Measurements from ENCODE around the gene CHCHD4.
A peak's percentile ranks its signal among the peaks of the same experiment; 100 is the strongest.
"Not testable (repeated sequence)": the region's sequence is repeated elsewhere in the genome, so short reads cannot be mapped to it uniquely, and the experiment has no call there.

Gene CHCHD4

DNA sequence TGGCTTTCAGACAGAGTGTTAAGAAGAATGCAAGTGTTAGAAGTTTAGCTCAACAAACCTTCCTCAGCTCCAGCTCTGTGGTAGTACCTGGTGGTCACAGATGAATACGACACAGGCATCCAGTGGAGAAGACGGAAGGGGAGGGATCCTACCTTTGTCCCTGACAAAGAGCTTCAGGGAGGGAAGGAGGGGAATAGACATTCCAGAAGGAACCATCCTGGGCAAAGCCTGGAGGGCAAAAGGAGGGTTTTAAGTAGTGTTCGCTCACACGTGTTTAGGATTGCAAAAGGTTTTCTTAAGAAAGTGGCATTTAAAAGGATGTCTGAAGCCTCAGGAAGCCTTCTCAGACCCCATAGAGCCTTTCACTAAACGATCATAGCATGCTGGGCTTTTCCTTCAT, 2.8 kb downstream of the CHCHD4 start:
- Mint-ChIP-seq H3K36me3 (peaks cover 38% of the 10 kb centered on the region), H3K9me3 (no peaks in the 10 kb centered on the region), H3K27me3 (no peaks in the 10 kb centered on the region), H3K27ac (peak overlapping the region; percentile 89), H3K4me3 (no peak overlapping the region), H3K4me1 (peaks cover 43% of the 10 kb centered on the region)
- ATAC-seq = no peak

DNA sequence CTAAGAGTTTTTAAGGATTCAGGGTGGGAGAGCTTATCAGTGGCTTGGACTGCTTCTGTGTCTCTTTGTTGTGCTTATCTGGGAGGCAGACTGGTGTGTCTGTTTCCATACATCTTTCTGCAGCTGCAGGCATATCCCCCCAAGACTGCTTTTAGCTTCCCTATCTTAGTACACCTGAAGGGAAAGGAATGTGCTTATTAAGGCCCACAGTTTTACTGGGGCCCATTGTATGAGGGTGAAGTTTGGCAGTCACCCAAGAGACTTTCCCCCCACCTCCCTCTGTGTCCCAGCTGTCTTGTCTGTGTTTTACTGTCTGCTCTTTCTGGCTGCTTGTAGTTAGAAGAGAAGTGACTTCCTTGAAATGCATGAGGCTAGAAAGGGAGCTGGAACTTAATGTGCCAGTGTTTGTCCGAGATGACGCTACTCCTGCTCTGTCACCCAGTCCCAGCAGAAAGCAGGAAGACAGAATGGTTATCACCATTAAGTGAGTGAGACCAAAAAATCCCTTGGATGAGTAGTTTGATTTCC, 3.7 kb downstream of the CHCHD4 start:
- ATAC-seq, H3K9me3 Mint-ChIP-seq, H3K4me3 Mint-ChIP-seq, H3K27me3 Mint-ChIP-seq: not testable (repeated sequence)
- Mint-ChIP-seq H3K4me1 (peaks cover 34% of the 10 kb centered on the region), H3K27ac (peak overlapping the region; percentile 31), H3K36me3 (peaks cover 46% of the 10 kb centered on the region)

DNA sequence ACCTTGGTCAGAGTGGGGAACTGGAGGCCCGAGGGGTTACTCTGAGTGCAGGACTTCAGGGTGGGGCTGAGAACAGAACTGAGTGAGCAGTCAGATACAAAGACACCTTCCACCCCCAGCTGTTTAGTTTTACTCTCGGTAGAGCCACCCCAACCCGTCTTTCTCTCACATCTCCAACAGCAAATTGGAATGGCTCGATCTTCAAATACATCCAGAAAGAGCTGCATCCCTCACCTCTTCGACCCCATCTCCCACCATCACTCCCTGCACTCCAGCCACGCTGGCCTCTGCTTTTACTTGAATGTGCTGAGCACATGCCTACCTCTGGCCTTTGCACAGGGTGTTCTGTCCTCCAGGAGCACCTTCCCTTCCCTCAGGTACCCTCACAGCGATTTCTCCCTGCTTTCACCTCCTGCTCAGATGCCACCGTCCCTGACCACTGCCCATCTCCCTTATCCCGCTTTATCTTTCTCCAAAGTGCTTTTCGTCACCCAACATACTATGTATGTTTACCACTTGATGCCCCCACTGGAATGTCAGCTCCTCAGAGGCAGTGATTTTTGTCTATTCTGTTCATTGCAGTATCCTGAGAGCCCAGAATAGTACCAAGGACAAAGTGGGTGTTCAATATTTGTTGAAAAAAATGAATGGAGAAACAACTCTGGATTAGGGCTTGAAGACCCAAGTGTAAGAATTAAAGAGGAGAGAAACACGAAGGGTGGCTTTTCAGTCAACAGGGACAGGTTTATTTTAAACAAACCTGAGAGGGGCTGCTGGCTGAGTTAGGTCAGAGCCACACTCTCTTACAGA, 4.4 kb downstream of the CHCHD4 start:
- no peak overlapping the region for H3K4me3 Mint-ChIP-seq
- H3K27ac Mint-ChIP-seq = no peak overlapping the region

DNA sequence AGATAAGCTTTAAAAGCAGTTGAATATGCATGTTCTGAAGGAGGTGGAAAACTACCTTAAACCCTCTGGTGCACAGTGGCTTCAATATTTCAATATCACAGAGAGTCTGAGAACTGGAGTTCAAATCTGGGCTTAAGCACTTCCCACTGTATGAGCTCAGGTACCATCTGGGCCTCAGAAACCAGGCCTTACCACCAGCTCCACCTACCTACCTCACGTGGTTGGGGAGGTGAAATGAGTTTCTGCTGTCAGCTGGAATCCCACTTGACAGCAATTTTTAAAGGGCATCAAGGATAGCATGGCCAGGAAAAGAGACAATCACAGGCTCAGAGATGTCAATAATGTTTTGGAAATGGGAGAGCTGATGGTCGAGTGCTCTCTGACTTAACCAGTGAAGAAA, 5.0 kb downstream of the CHCHD4 start:
- H3K27ac Mint-ChIP-seq = no peak overlapping the region
- peaks cover 28% of the 10 kb centered on the region for H3K4me1 Mint-ChIP-seq
- peaks cover 53% of the 10 kb centered on the region for H3K36me3 Mint-ChIP-seq
- H3K4me3 Mint-ChIP-seq = no peak overlapping the region
- H3K9me3 Mint-ChIP-seq = no peaks in the 10 kb centered on the region
- no peaks in the 10 kb centered on the region for H3K27me3 Mint-ChIP-seq
- no peak for ATAC-seq

More for the DNA sequence above, 4.4 kb downstream of the CHCHD4 start:
- no peaks in the 10 kb centered on the region for H3K9me3 Mint-ChIP-seq
- no peaks in the 10 kb centered on the region for H3K27me3 Mint-ChIP-seq
- H3K4me1 Mint-ChIP-seq = peaks cover 28% of the 10 kb centered on the region
- H3K36me3 Mint-ChIP-seq = peaks cover 47% of the 10 kb centered on the region
- ATAC-seq = no peak

DNA sequence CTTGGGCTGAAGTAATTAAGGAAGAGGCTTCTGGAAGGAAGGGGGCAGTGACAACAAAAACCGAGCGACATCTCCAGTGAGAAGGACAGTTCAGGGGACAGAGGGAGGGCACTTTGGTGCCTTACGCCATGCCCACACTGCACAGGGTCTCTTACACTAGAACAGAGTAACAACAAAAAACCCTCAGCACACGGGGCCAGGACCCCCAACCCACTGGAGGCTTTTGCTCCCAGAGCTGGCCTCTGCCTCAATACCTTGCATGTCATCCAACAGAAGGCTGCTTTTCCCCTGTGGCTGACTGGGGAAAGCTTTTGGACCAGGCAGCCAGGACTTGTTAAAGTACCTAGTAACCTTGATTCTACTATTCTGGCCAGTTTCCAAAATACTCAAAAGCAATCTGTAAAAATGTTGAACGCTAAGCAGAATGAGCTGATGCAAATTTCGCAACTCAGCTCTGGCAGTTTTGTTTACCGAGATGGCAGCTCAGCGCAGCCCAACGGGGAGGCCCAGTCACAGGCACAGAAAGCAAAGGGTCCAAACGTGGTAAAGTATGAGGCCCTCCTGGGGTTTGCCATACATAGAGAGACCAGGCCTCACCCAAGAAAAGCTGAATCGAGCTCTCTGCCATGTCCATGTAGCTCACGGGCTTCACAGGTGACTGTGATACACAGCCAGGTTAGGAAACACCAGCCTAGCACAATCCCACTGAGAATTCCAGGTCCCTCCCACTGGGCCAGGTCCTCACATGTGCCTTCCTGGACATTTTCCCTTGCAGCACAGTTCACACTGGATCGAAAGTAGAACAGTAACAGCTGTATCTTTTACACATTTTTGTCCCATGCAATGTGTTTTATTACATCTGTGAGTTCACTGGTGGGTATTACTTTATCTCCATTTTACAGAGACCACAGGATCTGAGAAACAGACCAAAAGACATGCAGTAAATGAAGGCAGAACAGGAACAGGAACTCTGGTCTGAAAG, 6.0 kb downstream of the CHCHD4 start:
- ATAC-seq = no peak
- H3K4me1 Mint-ChIP-seq = peaks cover 26% of the 10 kb centered on the region

DNA sequence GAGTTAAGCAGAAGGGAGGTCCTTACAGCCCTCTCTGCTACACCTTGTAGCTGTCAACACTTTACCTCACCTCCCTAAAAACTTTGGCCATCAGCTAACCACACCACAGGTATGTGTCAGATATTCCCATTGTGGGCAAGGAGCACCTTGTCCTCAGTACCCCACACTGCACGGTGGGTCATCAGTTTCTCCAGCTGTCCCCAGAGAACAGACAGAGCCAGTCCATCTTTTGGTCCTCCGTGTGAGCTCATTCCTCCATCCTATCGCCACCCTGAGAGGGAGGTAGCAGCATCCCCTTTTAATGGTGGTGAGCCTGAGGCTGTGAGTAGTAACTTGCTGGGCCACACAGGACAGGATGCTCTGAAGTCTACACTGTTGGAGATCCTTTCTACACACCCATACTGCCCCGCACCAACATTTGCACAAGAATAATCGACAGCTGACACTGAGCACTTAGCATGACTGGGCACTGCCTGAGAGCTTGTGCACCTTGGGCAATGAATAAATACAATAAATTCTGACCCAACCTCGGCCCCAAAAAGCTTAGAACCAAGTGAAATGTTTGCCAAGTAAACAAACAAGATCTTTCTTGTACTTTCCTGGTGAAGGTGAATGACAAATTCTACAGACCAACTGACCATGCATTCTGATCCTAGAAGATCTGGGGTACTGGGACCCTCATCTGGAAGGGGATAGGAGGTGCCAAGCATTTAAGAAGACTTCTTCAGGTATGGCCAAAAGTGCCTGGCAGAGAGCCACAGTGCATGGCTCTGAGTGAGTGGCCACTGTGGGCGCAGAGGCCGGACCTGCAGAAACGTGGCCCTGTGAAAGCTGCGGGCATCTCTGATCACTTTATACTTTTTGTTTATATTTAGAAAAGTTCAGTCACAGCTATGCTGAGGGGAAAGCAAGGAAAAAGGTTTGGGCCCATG, 6.9 kb downstream of the CHCHD4 start:
- H3K9me3 Mint-ChIP-seq = no peaks in the 10 kb centered on the region
- no peak for ATAC-seq
- no peak overlapping the region for H3K4me3 Mint-ChIP-seq
- H3K36me3 Mint-ChIP-seq = peaks cover 68% of the 10 kb centered on the region
- H3K4me1 Mint-ChIP-seq = peaks cover 17% of the 10 kb centered on the region
- no peaks in the 10 kb centered on the region for H3K27me3 Mint-ChIP-seq
- H3K27ac Mint-ChIP-seq = no peak overlapping the region

More for the DNA sequence above, 6.0 kb downstream of the CHCHD4 start:
- no peak overlapping the region for H3K4me3 Mint-ChIP-seq
- no peaks in the 10 kb centered on the region for H3K27me3 Mint-ChIP-seq
- no peak overlapping the region for H3K27ac Mint-ChIP-seq
- H3K36me3 Mint-ChIP-seq = peaks cover 61% of the 10 kb centered on the region
- H3K9me3 Mint-ChIP-seq = no peaks in the 10 kb centered on the region

DNA sequence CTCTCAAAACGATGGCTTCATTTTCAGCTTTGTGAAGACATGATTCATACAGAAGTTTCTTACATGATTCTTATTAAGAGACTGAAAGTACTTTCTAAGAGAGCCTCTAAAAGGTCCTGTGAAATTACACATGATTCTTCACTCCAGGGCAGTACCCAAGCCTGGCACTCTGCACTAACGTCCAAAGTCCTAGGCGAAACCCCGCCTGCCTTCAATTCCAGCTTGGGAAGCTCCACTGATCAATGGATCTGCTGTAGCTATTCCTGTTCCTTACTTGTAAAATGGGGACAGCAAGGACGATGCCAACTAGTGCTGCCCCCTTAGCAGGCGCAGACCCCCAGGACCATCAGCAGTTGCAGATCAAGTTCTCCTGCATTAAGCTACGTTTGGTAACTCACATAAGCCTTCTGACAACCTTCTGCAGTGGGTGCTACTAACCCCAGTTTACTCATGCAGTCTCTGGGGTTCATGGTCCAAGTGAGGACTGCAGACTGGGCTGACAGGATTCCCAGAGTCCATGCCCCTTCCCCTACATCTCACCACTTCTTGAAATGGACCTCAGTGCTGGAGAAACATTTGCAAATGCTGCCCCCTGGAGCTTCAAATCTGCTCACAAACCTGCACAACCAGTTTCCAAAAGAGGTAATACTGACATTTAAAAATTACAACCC, 10.6 kb downstream of the CHCHD4 start:
- Mint-ChIP-seq H3K27ac (no peak overlapping the region), H3K9me3 (no peaks in the 10 kb centered on the region), H3K27me3 (no peaks in the 10 kb centered on the region), H3K36me3 (peaks cover 60% of the 10 kb centered on the region), H3K4me1 (no peaks in the 10 kb centered on the region), H3K4me3 (no peak overlapping the region)
- no peak for ATAC-seq

DNA sequence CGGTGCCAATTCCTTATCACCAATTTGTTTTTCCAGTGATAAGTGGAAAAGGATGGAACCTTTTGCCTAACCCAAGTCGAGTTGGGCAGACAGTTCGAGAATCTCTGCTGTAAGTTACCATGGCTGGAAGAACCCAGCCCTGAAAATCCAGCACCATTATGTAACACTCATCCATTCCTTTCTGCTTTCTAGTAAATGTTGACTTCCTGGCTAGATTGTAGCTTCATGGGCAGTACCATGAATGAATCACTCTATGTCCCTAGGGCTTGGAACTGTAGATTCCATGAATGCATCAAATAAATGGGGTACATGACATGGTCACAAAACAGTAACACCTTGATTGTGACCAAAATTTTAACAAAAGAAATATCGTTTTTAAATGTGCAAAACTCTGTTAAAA, 14.0 kb downstream of the CHCHD4 start:
- peaks cover 46% of the 10 kb centered on the region for H3K36me3 Mint-ChIP-seq
- H3K27me3 Mint-ChIP-seq = no peaks in the 10 kb centered on the region
- no peaks in the 10 kb centered on the region for H3K9me3 Mint-ChIP-seq
- ATAC-seq = no peak
- H3K4me1 Mint-ChIP-seq = no peaks in the 10 kb centered on the region
- no peak overlapping the region for H3K27ac Mint-ChIP-seq
- no peak overlapping the region for H3K4me3 Mint-ChIP-seq

DNA sequence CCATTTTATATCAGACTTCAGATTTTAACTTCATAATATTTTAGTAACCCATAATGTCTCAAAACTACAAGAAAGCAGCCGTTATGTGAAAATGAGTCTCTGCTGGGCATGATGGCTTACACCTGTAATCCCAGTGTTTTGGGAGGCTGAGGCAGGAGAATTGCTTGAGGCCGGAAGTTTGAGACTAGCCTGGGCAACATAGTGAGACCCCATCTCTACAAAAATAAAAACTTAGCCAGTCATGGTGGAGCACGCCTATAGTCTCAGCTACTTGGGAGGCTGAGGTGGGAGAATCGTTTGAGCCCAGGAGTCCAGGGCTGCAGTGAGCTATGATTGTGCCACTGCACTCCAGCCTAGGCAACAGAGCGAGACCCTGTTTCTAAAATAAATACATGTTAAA, 14.8 kb downstream of the CHCHD4 start:
- H3K36me3 Mint-ChIP-seq = peaks cover 41% of the 10 kb centered on the region
- H3K4me3 Mint-ChIP-seq, H3K27ac Mint-ChIP-seq, H3K4me1 Mint-ChIP-seq, H3K9me3 Mint-ChIP-seq, ATAC-seq, H3K27me3 Mint-ChIP-seq: not testable (repeated sequence)

DNA sequence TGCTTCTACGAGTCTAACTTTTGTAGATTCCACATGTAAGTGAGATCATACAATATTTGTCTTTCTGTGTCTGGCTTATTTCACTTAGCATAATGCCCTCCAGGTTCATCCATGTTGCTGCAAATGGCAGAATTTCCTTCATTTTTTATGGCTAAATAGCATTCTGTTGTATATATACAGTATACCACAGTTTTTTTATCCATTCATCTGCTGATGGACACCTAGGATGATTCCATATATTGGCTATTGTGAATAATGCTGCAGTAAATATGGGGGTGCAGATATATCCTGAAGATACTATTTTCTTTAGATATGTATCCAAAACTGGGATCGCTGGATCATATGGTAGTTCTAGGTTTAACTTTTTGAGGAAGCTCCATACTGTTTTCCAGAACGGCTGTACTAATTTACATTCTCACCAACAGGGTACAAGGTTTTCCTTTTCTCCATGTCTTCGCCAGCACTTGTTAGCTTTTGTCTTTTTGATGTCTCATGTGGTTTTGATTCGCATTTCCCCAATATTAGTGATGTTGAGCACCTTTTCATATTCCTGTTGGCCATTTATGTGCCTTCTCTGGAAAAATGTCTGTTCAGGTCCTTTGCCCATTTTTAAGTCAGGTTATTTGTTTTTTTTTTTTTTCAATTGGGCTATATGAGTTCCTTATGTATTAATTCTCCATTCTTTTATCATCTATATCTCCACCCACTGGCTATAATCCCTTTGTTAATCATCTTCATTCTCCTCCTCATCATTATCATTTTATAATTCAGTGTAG, 26.9 kb downstream of the CHCHD4 start:
- H3K4me3 Mint-ChIP-seq = no peak overlapping the region
- no peaks in the 10 kb centered on the region for H3K36me3 Mint-ChIP-seq
- H3K27me3 Mint-ChIP-seq = peaks cover 31% of the 10 kb centered on the region
- H3K27ac Mint-ChIP-seq = no peak overlapping the region
- peaks cover 8% of the 10 kb centered on the region for H3K9me3 Mint-ChIP-seq
- no peaks in the 10 kb centered on the region for H3K4me1 Mint-ChIP-seq
- ATAC-seq = no peak

DNA sequence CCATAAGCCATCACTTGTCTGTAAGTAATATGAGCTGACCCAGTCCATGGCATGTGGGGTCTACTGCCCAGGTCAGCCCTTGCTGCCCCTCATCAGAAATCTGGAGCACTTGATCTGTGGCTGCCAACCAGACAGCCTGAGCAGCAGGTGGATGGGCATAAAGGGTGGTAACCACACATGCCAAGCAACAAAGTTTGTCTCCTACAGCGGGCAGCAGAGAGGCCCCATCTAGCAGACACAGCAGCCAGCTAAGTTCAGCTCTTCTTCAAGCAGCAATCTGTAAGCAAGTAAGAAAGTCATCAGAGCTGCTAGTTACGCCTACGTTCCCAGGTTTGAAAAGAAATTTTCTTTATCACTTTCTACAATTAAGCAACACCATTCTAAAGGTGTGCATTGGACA, 27.9 kb downstream of the CHCHD4 start:
- no peak overlapping the region for H3K27ac Mint-ChIP-seq
- no peaks in the 10 kb centered on the region for H3K36me3 Mint-ChIP-seq
- H3K4me1 Mint-ChIP-seq = no peaks in the 10 kb centered on the region
- H3K4me3 Mint-ChIP-seq = no peak overlapping the region
- peaks cover 8% of the 10 kb centered on the region for H3K9me3 Mint-ChIP-seq
- peaks cover 31% of the 10 kb centered on the region for H3K27me3 Mint-ChIP-seq
- ATAC-seq = no peak

DNA sequence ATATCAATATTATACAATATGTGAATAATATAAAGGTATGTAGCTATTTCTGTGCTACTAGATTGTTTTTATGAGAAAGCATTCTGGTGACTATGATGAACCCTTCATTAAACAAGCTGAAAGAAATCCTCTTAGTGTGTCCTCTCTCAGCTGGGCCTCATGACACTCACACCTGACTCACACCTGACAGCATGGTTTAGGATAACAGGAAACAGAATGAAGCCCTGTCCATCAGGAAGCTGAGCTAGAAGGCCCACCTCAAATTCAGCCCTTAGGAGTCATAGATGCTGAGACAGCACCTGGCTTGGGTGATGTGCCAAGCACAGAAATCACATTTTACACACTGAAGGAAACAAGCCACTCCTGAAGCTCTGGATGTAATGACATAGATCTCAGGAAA, 30.8 kb downstream of the CHCHD4 start:
- Mint-ChIP-seq H3K27ac (no peak overlapping the region), H3K4me3 (no peak overlapping the region), H3K27me3 (peaks cover 54% of the 10 kb centered on the region), H3K4me1 (no peaks in the 10 kb centered on the region), H3K9me3 (peaks cover 8% of the 10 kb centered on the region), H3K36me3 (no peaks in the 10 kb centered on the region)
- ATAC-seq = no peak

DNA sequence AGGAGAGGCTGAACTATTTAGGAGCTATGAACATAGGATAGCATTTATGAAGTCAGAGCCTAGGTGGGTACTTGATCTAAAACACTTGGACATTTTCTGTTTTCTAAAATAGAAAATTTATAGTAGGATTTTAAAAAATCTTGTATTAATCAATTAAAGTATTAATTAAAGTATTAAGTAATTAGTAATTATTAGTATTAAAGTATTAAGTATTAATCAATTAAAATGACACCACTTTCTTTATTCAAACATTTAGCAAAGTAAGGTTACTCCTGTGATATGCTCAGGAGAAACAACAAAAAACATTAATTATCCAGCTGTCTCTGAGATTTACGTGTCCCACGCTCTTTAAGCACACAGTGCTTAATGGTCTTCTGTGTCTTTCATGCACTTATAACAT, 32.2 kb downstream of the CHCHD4 start:
- H3K27me3 Mint-ChIP-seq = peaks cover 49% of the 10 kb centered on the region
- no peaks in the 10 kb centered on the region for H3K36me3 Mint-ChIP-seq
- peaks cover 6% of the 10 kb centered on the region for H3K9me3 Mint-ChIP-seq
- no peak overlapping the region for H3K27ac Mint-ChIP-seq
- H3K4me3 Mint-ChIP-seq = no peak overlapping the region
- no peaks in the 10 kb centered on the region for H3K4me1 Mint-ChIP-seq
- ATAC-seq = no peak

DNA sequence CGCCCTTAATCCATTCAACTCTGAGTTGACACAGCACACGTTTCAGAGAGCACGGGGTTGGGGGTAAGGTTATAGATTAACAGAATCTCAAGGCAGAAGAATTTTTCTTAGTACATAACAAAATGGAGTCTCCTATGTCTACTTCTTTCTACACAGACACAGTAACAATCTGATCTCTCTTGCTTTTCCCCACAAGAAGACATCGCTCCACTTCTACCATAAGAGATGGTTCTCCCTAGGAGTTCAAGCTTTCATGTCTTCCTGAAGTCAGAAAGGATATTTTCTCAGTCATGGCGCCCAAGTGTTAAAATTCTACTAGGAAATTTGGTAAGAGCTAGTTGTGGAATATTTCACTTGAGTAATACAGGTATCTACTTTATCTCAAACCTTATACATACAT, 32.7 kb downstream of the CHCHD4 start:
- H3K27me3 Mint-ChIP-seq = peaks cover 50% of the 10 kb centered on the region
- ATAC-seq, H3K9me3 Mint-ChIP-seq, H3K36me3 Mint-ChIP-seq, H3K4me1 Mint-ChIP-seq, H3K4me3 Mint-ChIP-seq, H3K27ac Mint-ChIP-seq: not testable (repeated sequence)
